Measurements from ENCODE around the gene DPP9.
"Not testable (repeated sequence)": the region's sequence is repeated elsewhere in the genome, so short reads cannot be mapped to it uniquely, and the experiment has no call there.

The DPP9 gene

GRCh38 chr19:4684312-4685095 lies 39.1 kb downstream of the DPP9 start:
- DNase-seq, result no peak

- DNase-seq, result no peak
Measured at GRCh38 chr19:4682417-4683200, 41.0 kb downstream of the DPP9 start.

- not testable (repeated sequence) for DNase-seq
Measured at GRCh38 chr19:4680021-4680420, 43.6 kb downstream of the DPP9 start.

DNA sequence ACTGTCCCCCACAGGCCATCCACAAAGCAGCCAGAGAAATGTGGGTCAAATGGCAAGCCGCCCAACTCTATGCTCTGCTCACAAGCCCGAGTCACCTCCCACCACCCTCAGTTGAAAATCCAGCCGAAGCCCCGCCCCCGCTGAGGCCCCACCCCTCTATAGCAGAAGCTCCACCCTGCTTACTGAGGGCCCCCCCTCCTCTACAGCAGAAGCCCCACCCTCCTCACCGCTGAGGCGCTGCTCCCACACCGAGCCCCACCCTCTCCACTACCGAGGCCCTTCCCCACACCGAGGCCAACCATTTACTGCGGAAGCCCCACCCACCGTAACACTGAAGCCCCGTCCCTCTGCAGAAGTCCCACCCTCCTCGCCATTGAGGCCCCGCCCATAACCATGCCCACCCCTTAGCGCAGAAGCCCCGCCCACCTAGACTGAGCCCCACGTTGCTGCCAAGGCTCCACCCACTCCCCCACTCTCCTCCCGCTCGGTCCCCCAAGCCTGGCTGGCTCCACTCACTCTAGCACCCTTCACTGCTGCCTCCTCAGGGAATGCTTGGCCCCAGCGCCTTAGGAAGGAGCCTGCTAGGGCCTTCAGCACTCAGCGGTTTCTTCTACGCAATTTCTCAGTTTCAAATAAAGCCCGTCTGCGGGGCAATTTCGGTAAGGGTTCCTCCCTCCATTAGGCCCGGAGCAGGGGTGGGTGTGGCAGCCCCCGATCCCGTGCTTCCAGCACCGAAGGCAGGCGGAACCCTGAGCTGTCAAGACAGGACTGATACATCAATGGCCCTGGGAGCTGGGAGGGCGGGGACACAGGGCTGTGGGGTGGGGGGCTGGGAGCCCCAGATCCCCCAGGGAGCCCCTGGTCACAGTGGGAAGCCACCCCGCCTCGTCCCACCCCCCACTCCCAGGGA lies 44.5 kb downstream of the DPP9 start:
- no peak for DNase-seq

DNA sequence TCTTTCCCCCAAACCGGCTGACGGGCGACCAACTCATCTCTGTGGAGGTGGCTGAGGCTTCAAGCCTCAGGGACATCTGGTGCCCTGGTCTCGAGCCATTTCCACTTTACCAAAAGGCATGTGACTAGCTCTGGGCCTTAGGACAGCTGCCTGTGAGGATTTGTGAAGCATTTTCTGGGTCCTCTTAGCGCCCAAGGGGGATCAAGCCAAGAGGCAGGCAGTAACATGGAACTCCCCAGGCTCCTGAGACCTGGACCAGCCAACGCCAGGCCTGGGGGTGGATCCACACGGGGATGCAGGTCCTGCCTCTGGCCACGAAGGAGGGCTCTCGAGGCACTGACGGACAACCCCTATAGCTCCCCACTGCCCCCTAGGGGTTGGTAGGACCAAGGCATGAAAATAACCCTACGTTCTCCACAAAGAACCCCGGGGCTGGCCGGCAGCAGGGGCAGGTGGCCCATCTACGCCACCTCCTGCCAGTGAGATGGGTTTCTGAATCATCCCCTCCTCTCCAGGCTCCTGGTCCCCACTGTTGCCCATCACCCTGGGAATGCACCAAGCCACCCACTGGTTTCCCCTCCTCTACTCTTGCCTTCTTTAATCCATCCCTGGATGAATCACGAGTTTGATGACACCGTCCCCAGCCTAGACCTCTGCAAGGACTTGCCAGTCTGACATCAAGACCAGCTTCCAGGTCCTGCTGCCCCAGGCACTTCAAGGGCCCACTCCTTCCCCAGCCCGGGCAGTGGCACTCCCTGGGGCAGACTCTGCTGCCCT lies 46.5 kb downstream of the DPP9 start:
- DNase-seq, result no peak

DNA sequence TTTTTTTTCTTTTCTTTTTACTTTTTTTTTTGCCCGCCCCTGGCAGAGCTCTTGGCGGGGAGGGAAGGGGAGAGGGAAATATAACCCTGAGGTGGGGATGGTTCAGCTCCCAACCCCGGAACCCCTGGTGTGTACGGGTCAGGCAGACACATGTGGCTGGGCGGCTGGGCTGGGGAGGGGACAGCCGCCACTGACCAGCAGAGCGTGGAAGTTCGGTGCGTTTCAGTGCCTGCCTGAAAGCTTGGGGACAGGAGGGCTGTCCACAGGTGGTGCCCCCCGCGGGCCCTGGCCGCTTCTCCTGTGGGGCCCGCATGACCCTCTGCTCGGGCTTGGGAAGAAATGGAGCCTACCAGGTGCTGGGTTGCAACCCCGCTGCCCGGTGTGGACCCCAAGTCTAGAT lies 48.3 kb downstream of the DPP9 start:
- DNase-seq, result no peak

GRCh38 chr19:4673726-4674125 lies 49.9 kb downstream of the DPP9 start:
- no peak for DNase-seq

- DNase-seq, result no peak
Measured at GRCh38 chr19:4673216-4673615, 50.4 kb downstream of the DPP9 start.

DNA sequence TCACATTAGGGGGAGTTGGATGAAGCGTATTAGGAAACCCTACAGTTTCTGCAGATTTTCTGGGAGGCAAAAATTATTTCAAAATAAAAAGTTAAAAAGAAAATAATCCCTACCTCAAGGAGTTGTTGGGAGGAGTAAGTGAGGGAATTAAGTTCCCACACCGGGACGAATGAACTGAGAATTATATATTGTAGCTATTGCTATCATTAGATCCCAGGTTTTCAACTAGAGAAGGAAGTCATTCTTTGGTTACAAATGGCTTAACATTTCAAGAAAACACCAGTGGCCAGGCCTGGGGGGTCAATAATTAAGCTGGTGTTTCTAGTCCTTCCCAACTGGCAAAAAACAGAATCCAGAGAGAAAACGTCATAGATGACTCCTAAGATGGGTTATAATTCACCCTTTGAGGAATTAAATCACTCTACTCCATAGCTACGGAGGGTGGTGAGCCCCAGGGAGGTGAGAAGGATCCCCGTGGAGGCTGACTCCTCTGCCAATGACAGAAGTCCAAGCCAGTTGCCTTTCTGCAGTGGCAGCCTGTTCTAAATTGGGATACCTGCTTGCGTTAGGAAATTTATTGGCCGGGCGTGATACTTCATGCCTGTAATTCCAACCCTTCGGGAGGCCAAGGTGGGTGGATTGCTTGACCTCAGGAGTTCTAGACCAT lies 52.3 kb downstream of the DPP9 start:
- no peak for DNase-seq

GRCh38 chr19:4669723-4670480 lies 53.7 kb downstream of the DPP9 start, which contains the start of gene MYDGF:
MYDGF (minus strand) TSS chr19:4670342; CDS start chr19:4670334, 8 bp downstream.
- DNase-seq, result peak; percentile 55

GRCh38 chr19:4664642-4665041 lies 59.0 kb downstream of the DPP9 start:
- no peak for DNase-seq

DNA sequence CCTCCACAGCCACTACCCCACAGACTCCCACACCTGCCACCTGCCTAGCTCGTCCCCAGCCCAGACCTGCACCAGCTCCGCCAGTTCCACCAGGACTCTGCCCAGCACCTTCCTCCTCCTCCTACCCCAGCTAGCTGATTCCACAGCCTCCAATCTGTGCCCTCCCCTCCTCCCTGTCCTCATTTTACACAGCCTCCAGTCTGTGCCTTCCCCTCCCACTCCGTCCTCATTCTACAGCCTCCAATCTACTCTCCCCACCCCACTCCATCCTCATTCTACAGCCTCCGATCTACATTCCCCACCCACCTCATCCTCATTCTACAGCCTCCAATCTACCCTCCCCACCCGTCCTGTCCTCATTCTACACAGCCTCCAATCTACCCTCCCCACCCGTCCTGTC lies 60.8 kb downstream of the DPP9 start:
- no peak for DNase-seq

GRCh38 chr19:4662020-4662695 lies 61.5 kb downstream of the DPP9 start:
- no peak for DNase-seq

DNA sequence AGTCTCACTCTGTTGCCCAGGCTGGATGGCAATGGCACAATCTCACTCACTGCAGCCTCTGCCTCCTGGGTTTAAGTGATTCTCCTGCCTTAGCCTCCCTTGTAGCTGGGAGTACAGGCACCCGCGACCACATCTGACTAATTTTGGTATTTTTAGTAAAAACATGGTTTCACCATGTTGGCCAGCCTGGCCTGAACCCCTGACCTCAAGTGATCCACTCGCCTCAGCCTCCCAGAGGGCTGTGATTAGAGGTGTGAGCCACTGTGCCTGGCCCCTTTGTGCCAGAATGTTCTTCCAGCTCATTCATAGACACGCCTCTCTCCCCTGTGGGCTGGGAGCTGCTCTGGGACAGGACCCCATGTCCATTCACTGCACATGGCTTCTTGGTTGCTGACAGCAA lies 62.6 kb downstream of the DPP9 start:
- no peak for DNase-seq

DNA sequence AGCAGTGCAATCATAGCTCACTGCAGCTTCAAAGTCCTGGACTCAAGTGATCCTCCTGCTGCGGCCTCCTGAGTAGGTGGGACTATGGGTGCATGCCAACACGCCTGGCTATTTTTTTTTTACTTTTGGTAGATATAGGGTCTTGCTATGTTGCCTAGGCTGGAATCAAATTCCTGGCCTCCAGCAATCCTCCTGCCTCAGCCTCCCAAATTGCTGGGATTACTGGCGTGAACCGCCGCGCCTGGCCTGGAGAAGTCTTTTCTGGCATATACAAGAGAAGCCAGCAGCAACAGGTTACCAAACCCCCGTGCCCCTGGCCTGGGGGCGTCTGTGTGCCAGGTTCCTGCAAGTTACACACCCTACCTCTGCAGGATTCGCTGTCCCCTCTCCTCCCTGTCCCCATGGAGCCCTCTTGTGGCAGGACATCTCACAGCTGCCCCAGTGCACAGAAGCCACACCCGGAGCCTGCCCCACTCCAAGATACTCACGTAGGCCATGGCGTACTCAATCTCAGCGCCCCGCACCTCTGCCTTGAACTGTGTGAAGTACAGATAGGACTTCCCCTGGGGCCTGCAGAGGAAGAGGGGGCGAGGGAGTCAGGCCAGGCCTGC lies 63.4 kb downstream of the DPP9 start:
- DNase-seq, result no peak

DNA sequence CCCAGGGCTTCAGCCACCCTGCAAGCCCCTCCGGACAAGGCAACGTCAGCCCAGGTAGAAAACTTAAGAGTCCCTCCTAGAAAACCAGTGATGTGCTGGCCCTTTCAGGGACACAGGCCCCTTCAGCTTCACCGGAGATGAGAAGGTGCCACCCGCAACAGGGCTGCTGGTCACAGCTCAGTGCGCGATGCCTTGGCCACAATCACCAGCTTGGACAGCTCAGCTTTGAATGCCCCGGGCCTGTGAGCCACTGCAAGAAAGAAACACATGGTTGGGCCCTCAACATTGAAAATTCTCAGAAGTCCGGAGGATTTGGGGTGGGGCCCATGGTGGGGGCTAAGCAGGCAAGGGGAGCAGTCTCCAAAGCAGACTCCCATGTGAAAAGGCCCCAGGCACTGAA lies 65.8 kb downstream of the DPP9 start:
- no peak for DNase-seq

DNA sequence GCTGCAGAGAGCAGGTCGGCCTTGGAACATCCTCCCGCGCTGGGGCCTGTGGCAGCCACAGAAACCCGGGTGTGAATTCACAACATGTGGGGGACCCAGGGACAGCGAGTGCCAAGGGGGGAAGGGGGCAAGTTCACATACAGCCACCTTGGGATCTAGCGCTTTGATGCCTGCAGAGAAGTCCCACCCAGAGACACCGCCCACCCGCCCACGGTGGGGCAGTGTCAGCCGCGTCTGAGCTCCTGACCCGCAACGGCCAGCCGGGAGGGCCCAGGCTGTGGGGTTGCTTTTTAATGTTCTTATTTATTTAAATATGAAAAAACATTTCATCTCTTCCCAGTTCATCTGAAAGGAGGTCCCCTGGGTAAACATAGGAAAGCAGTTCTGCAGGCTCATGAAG lies 66.4 kb downstream of the DPP9 start:
- no peak for DNase-seq

- DNase-seq, result no peak
Measured at GRCh38 chr19:4656102-4656501, 67.5 kb downstream of the DPP9 start.

DNA sequence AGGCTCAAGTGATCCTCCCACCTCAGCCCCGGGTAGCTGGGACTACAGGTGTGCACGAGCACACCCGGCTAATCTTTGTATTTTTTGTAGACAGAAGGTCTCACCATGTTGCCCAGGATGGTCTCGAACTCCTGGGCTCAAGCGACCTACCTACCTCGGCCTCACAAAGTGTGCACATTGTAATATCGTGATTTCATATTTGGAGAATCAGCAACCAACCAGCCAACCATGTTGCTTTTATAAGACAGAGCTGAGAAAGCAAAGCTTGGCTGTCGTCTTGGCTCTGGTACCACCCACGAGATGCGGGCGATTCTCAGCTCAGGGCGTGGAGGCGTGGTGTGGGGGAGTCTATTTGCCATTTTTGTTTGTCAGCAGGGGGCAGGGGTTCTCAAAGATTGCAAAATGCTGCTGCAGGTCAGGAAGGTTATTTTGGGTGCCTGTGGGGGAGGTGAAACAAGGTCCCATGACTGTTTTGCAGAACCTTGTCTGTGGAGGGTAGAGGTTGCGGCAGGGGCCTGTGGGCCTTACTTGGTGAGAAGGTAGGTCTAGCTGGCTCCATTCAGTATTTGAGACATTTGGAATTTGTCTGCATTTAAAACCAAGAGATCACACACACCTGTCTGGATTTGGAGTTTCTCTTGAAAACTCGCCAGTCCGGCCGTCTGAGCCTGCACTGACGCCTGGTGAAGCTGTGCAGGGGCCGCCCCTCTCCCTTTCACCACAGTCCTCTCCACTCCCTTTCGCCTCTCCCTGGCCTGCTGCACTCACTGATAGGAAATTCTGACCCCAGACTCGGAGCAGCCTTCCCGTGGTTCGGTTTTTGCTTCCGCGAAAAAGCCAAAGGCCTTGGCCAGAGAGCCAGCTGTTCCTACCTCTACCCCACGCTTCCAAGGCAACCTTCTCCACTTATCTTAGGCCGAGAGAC lies 68.9 kb downstream of the DPP9 start:
- no peak for DNase-seq

Data from KG1 (cell line).